Right renal cortex interstitium (tissue), 3 donors: ENCODE results near the gene TMEM106B. TPM values are rescaled to one million over a fixed set of nuclear protein-coding genes. Genes with fewer than 3 reads are reported as not detected.
"Not testable (repeated sequence)": the region's sequence is repeated elsewhere in the genome, so short reads cannot be mapped to it uniquely, and the experiment has no call there.

Source experiments
- DNase-seq, 3 donors: peaks; one replicate each; pipeline ENCODE4 v3.0.0-alpha.2; 2013; ENCODE audit warnings: low read depth in 3 of 3, low spot score in 2 of 3
- polyA plus RNA-seq, 3 donors: library from polyadenylated mRNA; unstranded; fragments of 120-200 nt; gene quantifications; one replicate each; pipeline ENCODE4 v1.2.1, GENCODE V29; 2013; ENCODE audit not compliant: insufficient read length in 3 of 3

The TMEM106B gene
- 100 to 1,000 TPM in 2 of 3 donors, 10 to 100 TPM in 1; 96.3 to 106 (median 105) TPM for polyA plus RNA-seq

DNA sequence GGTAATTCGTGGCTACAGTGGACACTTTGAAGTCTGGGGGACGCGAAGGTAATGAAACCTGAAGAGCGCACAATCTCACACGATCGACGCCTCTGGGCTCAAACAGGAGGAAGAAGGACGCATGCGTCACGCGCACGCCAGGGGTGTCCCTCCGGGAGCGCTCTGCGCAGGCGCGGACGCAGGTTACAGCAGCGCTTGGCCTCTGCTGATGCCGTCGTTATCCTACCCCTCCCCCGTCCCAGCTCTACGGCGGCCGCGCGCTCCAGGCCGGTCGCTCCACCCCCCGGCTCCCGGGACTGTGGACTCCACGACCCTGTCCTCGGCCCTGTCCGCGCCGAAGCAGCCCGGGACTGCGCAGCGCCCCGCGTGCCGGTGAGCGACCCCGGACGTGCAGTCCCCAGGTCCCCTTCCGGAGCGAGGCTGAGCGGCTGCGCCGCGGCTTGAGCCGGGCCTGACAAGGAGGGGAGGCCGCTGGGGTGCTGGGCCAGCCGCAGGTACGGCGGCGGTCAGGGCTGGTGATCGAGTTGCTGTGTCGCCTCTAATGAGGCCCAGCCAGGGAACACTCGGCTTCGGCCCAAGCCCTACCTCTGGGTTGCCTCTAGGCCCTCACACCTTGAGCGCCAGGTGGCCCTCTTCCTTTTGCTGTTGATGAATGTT lies at the start of gene TMEM106B:
Gene TMEM106B, plus strand, starts transcription at position 241 of the 657 bp plus-strand sequence. CDS start 3,517 bp downstream, outside the sequence.
- DNase-seq = peak; percentile 95 to 97 (median 95)

DNA sequence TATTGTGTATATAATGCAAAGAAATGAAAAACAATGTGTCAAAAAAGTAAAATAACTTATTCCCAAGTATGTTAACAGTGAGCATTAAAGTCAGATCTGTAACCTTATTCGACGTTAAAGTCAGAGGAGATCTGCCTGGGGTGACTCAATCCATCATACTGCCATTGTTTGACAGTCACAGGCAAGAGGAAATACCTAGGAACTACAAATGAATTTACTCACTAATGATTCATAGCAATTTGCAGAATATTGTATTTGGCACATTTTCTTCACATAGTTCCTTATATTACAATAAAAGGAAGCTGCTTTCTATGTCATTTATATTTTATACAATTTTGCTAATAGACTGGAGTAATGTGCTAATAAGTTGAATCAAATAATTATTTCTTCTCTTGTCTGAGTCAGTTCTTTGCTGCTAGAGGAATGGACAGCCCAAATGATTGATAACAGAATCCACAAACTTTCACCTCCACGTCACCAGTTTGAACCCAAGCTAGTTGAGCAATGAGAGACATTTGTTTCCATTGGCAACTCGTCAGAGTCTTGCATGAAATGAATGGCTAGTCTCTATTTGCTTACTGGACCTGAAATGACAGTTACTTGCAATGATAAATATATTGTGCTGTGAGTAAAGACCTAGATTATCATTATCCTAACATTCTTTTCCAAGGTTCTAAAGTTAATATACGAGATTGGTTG lies 48.5 kb upstream of the TMEM106B start:
- DNase-seq = peak in 1 of 3 donors; percentile 2

DNA sequence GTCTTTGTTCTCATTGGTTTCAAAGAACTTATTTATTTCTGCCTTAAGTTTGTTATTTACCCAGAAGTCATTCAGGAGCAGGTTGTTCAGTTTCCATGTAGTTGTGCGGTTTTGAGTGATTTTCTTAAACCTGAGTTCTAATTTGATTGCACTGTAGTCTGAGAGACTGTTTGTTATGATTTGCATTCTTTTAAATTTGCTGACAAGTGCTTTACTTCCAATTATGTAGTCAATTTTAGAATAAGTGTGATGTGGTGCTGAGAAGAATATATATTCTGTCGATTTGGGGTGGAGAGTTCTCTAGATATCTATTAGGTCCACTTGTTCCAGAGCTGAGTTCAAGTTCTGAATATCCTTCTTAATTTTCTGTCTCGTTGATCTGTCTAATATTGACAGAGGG lies 43.0 kb upstream of the TMEM106B start:
- DNase-seq = not testable (repeated sequence)

DNA sequence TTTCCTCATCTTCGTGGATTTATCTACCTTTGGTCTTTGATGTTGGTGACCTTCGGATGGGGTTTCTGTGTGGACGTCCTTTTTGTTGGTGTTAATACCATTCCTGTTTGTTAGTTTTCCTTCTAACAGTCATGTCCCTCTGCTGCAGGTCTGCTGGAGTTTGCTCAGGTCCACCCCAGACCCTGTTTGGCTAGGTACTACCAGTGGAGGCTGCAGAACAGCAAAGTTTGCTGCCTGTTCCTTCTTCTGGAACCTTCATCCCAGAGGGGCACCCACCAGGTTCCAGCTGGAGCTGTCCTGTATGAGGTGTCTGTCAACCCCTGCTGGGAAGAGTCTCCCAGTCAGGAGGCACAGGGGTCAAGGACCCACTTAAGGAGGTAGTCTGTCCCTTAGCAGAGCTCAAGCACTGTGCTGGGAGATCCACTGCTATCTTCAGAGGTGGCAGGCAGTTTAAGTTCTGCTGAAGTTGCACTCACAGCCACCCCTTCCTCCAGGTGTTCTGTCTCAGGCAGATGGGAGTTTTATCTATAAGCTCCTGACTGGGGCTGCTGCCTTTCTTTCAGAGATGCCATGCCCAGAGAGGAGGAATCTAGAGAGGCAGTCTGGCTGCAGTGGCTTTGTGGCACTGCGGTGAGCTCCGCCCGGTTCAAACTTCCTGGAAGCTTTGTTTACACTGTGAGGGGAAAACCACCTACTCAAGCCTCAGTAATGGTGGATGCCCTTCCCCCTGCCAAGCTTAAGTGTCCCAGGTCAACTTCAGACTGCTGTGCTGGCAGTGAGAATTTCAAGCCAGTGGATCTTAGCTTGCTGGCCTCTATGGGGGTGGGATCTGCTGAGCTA lies 40.9 kb upstream of the TMEM106B start:
- DNase-seq = not testable (repeated sequence)

- no peak for DNase-seq
These were observed 37.4 kb upstream of the TMEM106B start for GRCh38 chr7:12173671-12174070.

DNA sequence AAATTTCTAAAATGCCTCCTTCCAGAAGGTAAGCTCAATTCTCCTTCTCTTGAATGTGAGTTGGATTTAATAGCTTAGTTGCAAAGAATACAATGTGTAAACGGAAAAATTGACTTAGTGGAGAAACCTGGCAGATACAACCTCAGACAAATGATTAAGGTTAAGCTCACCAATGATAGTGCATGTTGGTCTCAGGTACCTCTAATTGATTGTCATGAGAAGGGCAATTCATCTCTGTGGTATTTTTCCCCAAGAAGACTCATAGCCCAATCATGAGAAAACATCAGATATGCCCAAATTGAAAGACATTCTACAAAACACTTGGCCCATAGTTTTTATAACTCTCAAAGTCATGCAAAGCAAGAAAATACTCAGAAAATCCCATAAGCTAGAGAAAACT lies 36.2 kb upstream of the TMEM106B start:
- DNase-seq = no peak

GRCh38 chr7:12178317-12178716 lies 32.8 kb upstream of the TMEM106B start:
- no peak for DNase-seq

- no peak for DNase-seq
These were observed 16.7 kb upstream of the TMEM106B start for GRCh38 chr7:12194426-12194825.

DNA sequence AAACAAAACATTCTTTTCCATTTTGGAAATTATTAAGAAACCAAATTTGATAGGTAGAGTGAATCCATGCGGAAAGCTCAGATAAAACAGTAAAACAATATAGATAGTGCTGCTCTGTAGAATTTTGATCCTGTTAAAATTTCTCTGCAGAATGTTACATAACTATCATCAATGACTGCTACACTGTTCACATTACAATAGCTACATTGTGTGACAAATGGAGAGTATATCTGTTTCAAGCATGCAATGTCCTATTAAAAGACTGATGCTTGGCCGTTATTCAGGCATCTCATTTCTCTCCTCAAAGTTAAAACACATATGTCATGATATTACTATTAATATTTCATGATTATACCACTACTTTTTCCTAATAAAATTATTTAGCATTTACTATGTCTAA lies 14.7 kb upstream of the TMEM106B start:
- DNase-seq = no peak

GRCh38 chr7:12199363-12199762 lies 11.7 kb upstream of the TMEM106B start:
- no peak for DNase-seq

GRCh38 chr7:12207046-12207445 lies 4.0 kb upstream of the TMEM106B start:
- DNase-seq = no peak

GRCh38 chr7:12209221-12209620 lies 1.9 kb upstream of the TMEM106B start:
- no peak for DNase-seq

GRCh38 chr7:12210179-12211053 lies 678 bp upstream of the TMEM106B start:
- DNase-seq = peak; percentile 10 to 48 (median 43)

DNA sequence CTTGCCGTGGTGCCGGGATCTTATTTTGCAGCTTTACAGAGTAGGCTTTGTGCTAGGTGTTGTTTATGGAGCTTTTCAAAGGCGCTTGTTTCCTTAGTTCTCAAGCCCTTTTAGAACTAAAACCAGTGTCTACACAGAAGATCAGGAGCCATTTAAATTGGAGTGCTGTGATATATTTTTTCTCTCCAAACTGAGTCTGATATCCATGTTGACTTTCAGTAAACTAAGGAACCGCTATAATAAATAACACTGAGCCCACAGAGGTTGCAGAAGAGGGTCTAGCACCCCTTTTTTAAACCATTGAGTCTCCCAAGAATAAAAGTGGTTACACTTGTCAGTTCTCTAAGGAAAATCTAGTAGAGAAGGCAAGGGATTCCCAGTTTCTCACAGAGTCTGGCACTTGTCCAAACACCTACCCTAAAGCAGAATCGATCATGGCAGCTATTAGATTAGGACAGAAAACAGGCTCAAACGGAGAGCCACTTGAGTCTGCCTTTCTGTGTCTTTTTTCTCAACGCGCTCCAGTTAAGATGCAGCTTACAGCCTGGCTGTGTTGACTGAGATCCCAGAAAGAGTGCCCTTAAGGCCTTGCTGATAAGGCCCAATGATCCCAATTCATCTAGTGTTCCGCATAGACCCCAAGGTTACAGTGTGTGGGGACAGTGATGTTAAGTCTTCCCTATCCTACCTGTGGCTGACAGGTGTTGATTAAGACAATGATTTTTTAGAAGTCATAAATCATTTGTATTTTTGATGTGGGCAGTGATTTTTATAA lies 804 bp downstream of the TMEM106B start:
- DNase-seq = peak in 2 of 3 donors; percentile 12 to 21

- no peak for DNase-seq
These were observed 6.2 kb downstream of the TMEM106B start for GRCh38 chr7:12217311-12217710.

DNA sequence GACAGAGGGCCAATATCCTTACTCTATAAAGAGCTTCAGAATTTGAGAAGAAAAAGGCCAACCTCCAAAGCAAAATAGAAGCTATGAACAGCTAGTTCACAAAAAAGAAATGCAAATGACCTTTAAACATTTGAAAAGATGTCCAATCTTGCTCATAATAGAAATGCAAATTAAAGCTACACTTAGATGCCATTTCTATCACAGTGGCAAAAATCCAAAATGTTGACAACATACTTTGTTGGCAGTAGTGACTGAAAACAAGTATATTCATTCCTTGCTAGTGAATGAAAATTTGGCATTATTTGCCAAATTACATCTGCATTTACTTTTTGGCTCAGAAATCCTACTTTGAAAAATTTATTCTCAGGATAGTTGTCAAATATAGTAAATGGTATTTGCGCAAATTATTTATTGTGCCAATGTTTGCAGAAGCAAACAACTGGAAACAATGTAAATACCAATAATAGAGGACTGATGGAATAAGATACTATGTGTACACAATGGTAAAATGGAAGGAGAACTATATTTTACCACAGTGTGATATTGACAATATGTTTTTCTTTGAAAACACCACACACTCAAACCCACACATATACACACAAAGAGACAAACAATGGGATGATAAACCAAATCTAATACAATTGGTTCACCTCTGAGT lies 9.4 kb downstream of the TMEM106B start:
- no peak for DNase-seq

GRCh38 chr7:12221414-12221813 lies 10.3 kb downstream of the TMEM106B start:
- no peak for DNase-seq

DNA sequence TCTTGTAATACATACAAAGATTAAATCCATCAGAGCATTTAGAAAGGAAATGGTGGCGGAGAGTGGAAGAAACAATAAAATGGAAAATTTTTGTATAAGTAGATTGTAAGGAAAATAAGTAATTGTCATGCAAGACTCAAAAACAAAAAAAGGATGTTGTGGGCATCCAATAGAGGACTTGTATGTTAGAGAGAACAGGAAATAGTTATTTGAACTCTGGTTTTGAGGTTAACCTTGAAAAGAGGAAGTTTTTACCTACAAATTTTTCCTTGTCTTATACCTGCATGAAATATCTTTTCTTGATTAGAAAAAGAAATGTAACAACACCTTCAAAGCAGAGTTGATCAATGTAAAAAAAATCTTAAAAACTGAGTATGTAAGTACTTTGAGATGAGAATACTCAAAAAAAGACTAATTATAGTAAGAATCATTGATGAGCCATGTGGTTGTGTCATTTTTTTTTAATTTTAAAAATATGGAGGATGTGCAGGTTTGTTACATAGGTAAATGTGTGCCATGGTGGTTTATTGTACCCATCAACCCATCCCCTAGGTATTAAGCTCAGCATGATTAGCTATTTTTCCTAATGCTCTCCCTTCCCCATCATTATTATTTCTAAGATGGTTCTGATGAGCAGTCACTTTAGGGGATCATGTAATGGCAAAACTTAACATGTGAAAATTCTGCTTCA lies 11.9 kb downstream of the TMEM106B start:
- DNase-seq = no peak
